Measurements from ENCODE around the gene CPN1. TPM values are rescaled to one million over a fixed set of nuclear protein-coding genes. Genes with fewer than 3 reads are reported as not detected.

CPN1 gene
- total RNA-seq, 2 donors from 2014 or later = not detected

- Histone ChIP-seq H3K27me3 (no peaks in the 10 kb centered on the region), H3K4me3 (no peak overlapping the region), H3K4me1 (no peaks in the 10 kb centered on the region), H3K27ac (no peak overlapping the region), H3K36me3 (no peaks in the 10 kb centered on the region), H3K9ac (ENCODE audit: low read depth in 2 of 2, low read length in 2 of 2) (no peak overlapping the region), H3K9me3 (no peaks in the 10 kb centered on the region)
- no peak for TF ChIP-seq CTCF (IDR thresholded peaks at IDR 0.05)
- intact Hi-C loops (cut with DNase I) = no loop called here
- DNase-seq = no peak
Measured at GRCh38 chr10:100109670-100110069, 28.0 kb upstream of the CPN1 start.

- Histone ChIP-seq H3K4me3 (no peak overlapping the region), H3K4me1 (no peaks in the 10 kb centered on the region), H3K27me3 (no peaks in the 10 kb centered on the region), H3K9ac (ENCODE audit: low read depth in 2 of 2, low read length in 2 of 2) (no peak overlapping the region), H3K36me3 (no peaks in the 10 kb centered on the region), H3K9me3 (no peaks in the 10 kb centered on the region), H3K27ac (no peak overlapping the region)
- DNase-seq = no peak
- intact Hi-C loops (cut with DNase I) = no loop called here
- TF ChIP-seq CTCF (IDR thresholded peaks at IDR 0.05) = no peak
Measured at GRCh38 chr10:100106865-100107264, 25.2 kb upstream of the CPN1 start.

DNA sequence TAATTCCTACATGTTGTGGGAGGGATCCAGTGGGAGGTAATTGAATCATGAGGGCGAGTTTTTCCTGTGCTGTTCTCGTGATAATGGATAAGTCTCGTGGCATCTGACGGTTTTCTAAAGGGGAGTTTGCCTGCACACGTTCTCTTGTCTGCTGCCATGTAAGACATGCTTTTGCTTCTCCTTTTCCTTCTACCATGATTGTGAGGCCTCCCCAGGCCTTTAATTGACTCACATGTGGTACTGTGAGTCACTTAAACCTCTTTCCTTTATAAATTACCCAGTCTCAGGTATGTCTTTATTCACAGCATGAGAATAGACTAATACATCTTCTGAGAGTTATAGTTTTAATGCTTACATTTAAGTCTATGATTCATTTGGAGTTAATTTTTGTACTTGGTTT, 22.6 kb upstream of the CPN1 start:
- Histone ChIP-seq H3K9ac (ENCODE audit: low read depth in 2 of 2, low read length in 2 of 2) (no peak overlapping the region), H3K4me1 (no peaks in the 10 kb centered on the region), H3K9me3 (no peaks in the 10 kb centered on the region), H3K4me3 (no peak overlapping the region), H3K36me3 (no peaks in the 10 kb centered on the region), H3K27me3 (no peaks in the 10 kb centered on the region), H3K27ac (no peak overlapping the region)
- TF ChIP-seq CTCF (IDR thresholded peaks at IDR 0.05) = no peak
- intact Hi-C loops (cut with DNase I) = no loop called here
- no peak for DNase-seq

GRCh38 chr10:100103581-100103980, 21.9 kb upstream of the CPN1 start:
- Histone ChIP-seq H3K9ac (ENCODE audit: low read depth in 2 of 2, low read length in 2 of 2) (no peak overlapping the region), H3K27ac (no peak overlapping the region), H3K4me1 (no peaks in the 10 kb centered on the region), H3K9me3 (no peaks in the 10 kb centered on the region), H3K27me3 (no peaks in the 10 kb centered on the region), H3K4me3 (no peak overlapping the region), H3K36me3 (no peaks in the 10 kb centered on the region)
- TF ChIP-seq CTCF (IDR thresholded peaks at IDR 0.05) = no peak
- no peak for DNase-seq
- intact Hi-C loops (cut with DNase I) = no loop called here

GRCh38 chr10:100101192-100102076, 19.8 kb upstream of the CPN1 start:
- Histone ChIP-seq H3K27ac (no peak overlapping the region), H3K36me3 (no peaks in the 10 kb centered on the region), H3K4me1 (no peaks in the 10 kb centered on the region), H3K9me3 (no peaks in the 10 kb centered on the region), H3K27me3 (no peaks in the 10 kb centered on the region), H3K9ac (ENCODE audit: low read depth in 2 of 2, low read length in 2 of 2) (no peak overlapping the region), H3K4me3 (no peak overlapping the region)
- DNase-seq = peak; percentile 47
- TF ChIP-seq CTCF (IDR thresholded peaks at IDR 0.05) = no peak
- intact Hi-C loops (cut with DNase I) = no loop called here

All from colonic mucosa (tissue), 4 donors.